NCI-H2081 (cell line): ENCODE results near the gene REV3L.

Experiments used
- DNase-seq, 2 experiments: peaks; one replicate each; lab custom pipeline; 2025; lab: John Stamatoyannopoulos, UW

The REV3L gene

DNA sequence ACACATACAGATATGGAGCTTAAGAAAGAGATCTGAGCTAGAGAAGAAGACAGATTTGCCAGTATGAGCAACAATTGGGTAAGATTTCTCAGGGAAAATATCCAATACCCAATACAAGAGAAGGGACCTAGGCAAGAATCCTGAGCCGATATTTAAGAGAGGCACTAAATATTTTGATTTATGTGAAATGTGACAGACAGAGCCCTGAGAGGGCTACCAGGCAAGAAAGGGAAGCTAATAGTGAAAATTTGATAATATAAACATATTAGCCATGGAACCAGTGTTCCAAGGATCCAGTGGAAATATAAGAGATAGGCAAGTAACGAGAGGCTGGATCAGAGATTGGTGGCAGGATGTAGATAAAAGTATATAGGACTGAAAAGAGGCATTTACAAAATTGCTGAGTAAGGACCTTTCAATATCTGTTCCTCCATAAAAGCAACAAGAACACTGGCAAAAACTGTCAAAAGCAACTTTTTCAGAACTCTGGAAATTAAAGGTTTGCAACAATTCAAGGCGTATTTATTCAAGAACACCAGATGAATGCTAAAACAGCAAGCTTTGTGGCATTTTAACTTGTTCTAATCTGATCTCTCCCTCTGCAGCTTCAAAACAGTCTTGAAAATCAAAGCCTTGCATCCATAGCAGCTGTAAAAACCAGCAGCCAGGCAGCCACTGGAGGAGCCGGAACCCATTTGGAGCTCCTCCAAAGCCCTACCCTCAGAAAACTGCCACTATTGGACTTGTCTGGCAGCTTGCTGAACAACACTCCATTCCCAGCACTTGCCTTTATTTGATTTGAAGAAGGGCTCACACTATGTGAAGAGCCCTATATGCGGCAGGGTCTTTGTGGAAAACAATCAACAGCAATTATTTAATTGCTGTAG, 58.8 kb downstream of the REV3L start:
- peak; percentile 27 to 54 for DNase-seq

DNA sequence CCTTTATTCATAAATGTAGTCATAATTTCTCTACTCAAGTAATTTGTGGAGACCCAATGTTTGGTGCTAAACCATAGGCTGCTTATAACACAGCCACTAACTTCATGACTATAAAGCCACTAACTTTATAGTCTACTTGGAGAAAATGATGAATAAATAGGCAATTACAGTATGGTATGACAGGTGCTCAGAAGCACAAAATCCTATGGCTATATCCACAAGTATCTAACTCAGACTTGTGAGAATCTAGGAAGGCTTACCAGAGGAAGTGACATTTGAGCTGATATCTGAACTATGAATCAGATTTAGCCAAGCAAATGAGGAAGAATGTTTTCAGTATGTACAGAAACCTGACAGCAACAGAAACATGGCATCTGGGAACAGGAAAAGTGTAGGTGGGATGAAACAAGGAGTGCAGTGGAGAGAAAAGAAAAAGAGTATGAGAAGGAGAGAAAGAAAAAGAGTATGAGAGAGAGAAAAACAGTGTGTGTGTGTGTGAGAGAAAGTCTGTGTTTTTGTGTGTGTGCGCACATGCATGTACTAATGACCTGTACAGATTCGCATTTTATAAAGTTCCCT, 59.9 kb downstream of the REV3L start:
- DNase-seq: no peak

DNA sequence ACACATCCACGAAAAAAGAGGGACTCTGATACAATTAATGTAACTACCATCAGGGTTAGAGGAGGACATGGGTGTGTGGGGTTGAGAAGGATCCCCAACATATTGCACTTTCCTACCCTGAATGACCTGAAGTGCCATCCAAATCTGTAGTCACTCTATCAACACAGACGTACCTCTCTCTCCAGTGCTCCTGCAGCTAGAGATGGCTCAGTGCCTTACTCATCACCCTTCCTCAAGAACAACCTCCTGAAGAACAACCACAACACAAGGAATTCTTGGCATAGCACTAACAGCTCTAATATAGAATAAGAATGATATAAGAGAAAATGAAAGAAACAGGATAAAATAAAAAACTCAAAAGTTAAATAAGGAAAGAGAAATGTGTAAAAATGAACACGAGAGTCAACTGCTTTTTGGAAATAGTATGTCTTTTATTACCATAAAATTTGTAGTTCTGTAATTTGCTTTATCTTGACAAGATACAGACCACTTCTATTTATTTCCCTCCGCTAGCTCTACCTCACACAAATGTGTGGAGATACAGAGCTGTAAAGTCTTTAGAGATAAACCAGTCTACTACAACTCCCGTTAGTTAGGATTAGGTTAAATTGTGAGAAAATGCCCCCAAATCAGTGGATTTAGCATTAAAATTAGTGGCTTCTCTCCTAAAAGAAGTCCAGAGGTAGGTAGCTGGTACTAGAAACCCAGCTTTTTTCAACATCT, 63.9 kb downstream of the REV3L start:
- no peak for DNase-seq

DNA sequence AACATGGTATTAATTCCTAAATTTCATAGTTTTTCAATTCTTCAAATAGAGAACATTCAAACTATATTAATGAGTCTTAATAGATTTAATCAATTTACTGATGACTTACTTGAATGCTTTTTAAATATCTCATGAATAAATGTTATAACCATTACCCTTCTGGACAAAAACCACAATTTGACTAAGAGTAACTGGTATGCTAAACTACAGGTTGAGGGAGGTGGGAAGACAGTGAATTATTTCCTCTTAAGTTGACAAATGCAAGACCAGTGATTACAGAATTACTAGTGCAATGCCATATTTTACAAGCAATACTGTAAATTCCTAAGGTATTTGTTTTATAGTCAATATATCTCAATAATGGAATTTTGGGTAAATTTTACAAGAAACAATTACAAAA, 65.1 kb downstream of the REV3L start:
- no peak for DNase-seq

DNA sequence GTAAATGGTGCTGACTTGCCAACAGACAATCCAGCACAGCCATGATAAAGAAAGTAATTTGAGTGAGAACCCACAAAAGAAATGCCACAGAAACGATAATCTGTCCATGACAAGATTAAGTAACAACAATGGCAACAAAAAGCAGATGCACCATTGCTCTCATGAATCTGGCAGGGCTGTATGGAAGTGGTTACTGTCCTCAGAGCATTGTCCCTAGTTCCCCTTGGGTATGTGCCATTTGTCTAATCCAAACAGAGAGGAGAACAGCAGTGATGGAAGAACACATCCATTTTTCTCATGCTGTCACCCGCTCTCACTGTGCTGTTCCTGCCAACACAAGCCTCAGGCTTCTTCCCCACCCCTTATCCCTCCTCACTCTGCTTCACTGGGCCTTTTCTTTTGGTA, 65.8 kb downstream of the REV3L start:
- peak; percentile 24 to 74 for DNase-seq

DNA sequence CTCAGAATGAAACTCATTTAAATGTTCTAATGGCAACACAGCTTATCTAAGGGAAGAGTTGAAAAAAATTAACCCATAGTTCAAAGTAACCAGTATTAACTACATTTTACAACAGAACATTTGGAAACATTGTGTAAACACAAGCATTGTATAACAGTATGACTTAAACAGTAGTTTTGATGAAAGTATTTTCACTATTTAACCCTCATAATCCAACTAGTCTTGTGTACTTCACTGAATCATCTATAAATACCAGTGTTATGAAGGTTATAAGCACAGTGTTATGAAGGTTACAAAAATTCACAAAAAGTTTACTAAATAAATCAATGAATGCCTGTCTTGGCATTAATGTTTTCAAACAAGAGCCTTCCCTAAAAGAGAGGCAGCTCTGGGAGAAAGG, 66.5 kb downstream of the REV3L start:
- no peak for DNase-seq

DNA sequence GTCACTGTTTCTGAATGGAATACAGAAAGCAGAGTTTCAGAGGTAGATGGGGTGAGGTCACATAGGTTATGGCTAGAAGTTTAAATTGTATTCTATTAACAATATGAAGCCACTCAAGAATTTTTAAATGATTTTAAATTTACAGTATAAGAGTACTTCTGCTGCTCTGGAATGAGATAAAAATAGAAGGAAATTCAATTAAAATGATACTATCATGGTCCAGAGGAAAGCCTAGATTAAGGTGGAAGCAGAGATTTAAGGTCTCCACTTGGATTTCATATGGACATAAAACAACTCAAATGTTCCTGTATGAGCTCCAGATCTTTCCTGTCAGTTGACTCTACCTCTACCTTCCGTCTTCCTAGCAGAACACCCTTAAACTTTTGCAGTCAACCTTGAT, 68.6 kb downstream of the REV3L start:
- no peak for DNase-seq

DNA sequence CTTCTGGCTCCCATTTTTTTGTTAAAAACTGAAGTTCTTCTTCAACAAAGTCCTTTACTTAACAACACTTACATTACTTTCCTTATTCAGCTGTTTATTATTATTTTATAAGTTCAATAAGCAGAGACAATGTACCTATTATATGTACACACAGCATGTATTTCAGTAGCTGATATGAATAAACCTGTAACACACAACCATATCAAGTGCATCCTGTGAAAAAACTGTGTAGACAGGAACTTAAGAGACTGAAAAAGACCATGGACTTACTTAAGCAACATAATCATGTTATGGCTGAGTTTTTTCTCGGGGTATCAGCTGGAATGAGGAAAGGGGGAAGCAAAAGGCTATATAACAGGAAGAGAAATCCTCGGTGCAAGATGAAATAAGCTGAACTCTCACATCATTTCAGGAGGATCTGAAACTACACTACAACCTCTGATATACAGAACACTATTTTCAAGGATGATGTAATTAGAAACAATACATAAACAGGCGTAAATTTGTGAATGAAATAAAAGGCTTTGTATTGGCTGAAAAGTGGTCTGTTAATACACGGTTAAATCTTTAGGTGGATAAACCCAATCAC, 70.9 kb downstream of the REV3L start:
- DNase-seq: no peak

DNA sequence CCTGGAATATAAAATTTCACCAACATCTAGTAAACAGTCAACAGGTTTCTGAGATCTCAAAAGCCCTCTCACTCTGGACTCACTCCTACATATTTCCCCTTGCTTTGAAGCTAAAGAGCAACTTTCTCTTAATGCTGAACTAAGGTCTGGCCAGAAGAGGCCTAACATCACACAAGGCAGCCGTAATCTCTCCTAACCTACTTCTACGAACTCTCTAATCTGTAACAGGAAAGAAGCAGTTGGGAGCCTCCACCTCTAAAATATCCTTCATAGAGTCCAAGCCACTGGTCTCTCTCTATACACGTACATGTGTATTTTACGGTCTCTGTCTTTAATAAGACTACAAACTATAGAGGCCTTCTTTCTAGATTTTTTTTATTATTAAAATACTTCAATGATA, 72.0 kb downstream of the REV3L start:
- no peak for DNase-seq

DNA sequence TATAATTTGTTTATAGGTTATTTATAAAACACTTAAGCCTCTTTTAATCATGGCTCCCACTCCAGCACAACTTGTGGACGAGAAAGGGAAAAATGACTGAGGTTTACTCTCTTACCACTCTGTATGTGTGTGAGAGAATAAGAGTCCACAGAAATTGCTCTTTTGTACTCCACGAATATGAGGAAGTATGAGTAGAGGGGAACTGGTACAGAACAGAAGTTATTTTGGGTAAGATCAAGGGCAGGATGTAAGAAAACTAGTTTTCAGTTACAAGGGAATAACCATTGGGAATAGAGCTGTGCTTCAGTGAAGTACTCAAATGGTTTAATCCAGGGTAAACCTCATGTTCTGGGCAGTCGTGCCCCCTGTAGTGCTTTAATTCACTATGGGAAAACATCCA, 72.6 kb downstream of the REV3L start:
- no peak for DNase-seq

DNA sequence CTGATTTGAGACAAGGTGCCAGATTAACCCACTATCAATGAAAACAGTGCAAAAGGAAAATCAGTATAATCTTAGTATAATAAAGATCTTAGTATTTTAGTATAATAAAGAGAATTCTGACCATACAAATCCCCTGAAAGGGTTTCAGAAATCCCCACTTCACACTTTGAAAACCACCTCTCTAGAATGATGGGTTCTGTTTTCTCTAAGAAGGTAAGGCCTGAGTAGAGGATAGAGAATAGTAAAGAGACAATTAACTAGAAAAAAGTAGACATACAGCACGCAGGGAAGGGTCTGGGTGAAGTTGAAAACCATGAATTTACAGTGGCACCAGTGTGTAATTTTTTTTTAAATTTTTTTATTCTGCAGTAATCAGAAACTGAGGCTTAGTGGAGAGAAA, 73.6 kb downstream of the REV3L start:
- no peak for DNase-seq

DNA sequence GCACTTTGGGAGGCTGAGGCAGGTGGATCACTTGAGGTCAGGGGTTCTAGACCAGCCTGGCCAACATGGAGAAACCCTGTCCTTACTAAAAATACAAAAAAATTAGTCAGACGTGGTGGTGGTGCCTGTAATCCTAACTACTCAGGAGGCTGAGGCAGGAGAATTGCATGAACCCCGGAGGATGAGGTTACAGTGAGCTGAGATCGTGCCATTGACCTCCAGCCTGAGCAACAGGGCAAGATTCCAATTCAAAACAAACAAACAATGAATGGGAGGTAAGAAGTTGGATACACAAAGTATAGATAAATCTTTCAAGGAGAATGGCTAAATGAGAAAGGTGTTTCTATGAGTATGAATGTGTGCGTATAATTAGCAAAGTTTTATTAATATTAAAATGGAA, 75.3 kb downstream of the REV3L start:
- DNase-seq: no peak

DNA sequence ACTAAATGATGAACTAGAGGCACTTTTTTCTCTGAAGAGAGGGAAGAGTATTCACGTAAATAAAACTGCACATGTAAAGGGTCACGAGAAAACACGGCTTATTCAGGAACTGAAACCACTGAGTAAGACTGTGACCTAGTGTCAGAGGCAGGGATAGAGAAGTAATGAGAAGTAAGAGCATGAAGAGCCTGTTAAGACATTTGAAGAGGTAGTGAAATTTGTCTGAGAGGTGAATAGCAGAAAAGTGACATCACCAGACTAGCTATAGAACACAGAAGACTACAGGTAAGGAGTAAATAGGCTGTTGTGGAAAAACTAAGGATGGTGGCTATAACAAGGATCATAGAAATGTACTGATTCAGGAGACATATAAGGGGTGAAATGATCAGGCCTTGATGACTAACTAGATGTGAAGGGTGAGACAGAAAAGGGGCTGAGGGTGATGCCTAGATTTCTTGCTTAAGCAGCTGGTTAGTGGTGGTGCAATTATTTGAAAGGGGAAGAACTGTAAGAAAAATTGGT, 76.8 kb downstream of the REV3L start:
- no peak for DNase-seq

DNA sequence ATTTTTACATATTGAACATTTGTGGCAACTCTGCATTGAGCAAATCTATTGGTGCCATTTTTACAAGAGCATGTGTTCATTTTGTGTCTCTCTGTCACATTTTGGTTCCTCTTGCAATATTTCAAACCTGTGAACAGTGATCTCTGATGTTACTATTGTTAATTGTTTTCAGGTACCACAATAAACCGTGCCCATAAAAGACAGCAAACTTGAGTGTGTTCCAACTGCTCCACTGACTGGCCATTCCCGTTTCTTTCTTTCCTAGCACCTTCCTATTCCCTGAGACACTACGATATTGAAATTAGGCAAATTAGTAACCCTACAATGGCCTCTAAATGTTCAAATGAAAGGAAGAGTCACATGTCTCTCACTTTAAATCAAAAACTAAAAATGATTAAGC, 79.6 kb downstream of the REV3L start:
- DNase-seq: no peak

DNA sequence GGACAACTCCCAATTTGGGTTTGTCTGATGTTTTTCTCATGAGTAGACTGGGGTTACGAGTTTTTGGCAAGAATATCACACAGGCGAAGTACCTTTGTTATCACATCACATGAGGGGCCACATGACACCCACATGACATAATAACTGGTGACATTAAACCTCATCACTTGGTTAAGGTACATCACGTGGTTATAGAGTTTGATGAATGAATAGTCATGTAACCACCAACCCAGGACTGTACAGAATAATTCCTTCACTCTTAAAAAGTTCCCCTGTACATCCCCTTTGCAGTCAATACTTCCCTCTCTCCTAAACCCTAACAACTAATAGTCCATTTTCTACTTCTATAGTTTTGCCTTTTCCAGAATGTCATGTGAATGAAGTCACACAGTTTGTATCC, 83.4 kb downstream of the REV3L start:
- DNase-seq: no peak

DNA sequence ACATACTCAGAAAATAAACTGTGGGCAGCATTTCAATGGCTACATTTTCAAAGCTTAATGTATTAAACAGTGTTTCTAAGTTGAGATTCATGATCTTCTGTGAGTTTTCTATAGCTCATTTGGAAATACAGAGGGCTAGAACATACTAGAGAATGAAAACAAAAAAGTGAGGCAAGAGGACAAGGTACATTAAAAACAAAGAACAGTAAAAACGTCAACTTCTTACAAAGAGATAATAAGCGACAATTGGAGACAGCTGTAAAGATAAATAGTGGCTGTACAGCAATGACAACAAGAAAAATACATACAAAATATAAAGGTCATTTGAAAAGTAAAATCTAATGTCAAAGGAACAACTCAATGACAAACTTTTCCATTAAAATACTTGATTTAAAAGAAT, 94.3 kb downstream of the REV3L start:
- no peak for DNase-seq

DNA sequence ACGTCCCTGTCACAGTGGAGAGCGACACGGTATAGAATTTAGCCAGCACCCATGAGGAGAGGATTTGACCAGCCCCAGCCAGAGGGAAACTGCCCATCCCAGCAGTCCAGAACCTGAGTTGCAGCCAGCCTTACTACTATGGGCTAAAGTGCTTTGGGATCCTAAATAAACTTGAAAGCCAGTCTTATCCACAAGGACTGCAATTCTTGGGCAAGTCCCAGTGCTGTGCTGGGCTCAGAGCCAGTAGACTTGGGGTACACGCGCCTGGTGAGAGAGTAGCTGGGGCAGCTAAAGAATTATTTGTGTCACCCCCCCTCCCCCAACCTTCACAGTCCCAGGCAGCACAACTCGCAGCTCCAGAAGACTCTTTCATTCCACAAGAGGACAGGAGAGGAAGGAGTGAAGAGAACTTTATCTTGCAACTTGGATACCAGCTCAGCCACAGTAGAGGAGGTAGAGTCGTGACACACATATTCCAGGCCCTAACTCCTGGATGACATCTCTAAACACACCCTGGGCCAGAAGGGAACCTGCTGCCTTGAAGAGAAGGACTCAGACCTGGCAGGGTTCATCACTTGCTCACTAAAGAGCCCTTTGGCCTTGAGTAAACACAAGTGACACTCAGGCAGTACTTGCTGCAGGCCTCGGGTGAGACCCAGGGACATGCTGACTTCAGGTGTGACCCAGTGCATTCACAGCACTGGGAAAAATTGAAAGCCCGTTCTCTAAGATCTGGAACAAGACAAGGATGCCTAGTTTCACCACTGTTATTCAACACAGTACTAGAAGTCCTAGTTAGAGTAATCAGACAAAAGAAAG, 100.3 kb downstream of the REV3L start:
- no peak for DNase-seq

DNA sequence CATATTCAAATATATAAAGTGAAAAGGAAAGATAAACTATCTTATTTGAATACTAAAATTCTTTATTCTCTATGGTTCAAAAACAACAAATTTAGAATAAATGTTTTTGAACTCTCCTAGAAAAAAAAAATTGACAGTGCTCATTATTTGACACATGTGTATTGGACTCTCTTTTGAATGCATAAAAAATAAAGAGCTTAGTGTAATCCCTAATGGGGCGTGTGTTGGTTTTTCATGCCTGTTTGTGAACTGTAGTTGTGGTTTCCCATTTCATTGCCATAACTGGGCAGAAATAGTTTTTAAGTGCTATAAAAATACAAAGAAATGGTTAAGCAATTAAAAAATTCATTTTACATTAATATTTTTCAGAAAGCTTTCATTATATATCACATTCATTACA, 101.3 kb downstream of the REV3L start:
- DNase-seq: no peak

DNA sequence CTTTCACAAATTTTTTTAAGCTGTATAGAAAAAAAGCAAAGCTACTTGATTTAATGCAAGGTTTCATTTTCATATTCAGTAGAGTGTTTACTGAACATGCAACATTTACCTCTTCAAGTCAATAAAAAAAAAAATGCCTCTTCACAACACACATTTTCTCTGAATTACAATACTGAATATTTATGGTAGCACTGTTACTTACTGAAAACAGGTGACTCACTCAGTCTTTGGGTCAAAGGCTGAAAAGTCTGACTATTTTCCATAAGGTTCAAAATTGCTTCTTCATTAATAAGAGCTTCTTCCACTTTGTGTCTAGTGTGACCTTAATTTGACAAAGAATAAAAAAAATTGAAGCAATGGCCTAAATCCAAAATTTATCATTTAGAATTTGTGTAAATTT, 101.9 kb downstream of the REV3L start:
- DNase-seq: no peak

DNA sequence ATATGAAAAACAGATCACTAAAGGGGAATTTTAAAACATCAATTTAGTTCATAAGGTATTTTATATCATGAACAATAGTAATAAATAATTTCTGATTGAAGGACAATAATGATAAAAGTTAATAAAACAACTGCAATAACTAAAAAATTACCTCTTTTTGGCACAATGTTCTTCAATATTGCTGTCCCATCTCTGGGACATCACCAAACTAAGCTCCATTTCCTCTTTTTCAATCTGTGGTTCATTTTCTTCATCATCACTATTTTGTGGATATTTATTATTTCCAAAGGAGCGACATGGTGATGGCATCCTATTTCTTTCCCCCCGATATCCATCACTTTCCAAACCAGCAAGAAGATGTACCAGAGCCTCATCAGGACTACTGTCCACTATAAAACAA, 103.2 kb downstream of the REV3L start:
- DNase-seq: no peak

DNA sequence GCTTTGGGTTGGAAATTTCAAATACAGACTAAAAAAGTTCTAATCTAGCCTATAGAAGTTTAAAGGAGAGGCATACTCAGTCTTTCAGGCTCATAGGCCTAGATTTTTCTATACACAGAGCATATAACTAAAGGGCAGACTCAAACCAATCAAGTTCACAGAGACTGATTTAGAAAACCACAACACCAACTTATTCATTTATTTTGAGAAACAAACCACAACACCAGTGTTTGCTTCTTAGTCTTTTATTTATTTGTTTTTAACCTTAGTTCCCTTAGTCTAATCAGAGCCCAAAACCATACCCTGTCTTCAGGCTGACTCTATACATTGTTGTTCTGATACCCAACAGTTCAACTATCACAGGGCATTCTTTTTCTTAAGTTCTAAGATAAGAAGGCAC, 103.7 kb downstream of the REV3L start:
- no peak for DNase-seq
